Prostate gland (tissue), 2 donors: Measurements from ENCODE around the gene ERGIC3. TPM values are rescaled to one million over a fixed set of nuclear protein-coding genes. Genes with fewer than 3 reads are reported as not detected.
"Not testable (repeated sequence)": the region's sequence is repeated elsewhere in the genome, so short reads cannot be mapped to it uniquely, and the experiment has no call there.

Source experiments
- DNase-seq: peaks from one replicate; pipeline ENCODE4 v3.0.0-alpha.2; 2019; ENCODE audit warnings: low spot score
- H3K27ac ChIP-seq, 2 donors: fragments of 200-600 bp; sonication (generic); 2 replicates each; pipeline ENCODE4 v1.5.1; 2017 to 2019
- H3K27me3 ChIP-seq: fragments of 200-600 bp; sonication (generic); replicated peaks from 2 replicates; pipeline ENCODE4 v1.5.1; 2019; ENCODE audit not compliant: insufficient read depth
- H3K36me3 ChIP-seq, 2 donors: fragments of 200-600 bp; sonication (generic); 1 replicate in 1 of 2; 2 replicates in 1 of 2; pipeline versions ENCODE4 v1.5.1 to v1.8.1; 2017 to 2019
- H3K4me1 ChIP-seq: fragments of 200-600 bp; sonication (generic); replicated peaks from 2 replicates; pipeline ENCODE4 v1.5.1; 2019
- H3K4me3 ChIP-seq, 2 donors: fragments of 200-600 bp; sonication (generic); 2 replicates each; pipeline ENCODE4 v1.5.1; 2017 to 2019
- H3K9me3 ChIP-seq: fragments of 200-600 bp; sonication (generic); 2 replicates; pipeline ENCODE4 v1.5.1; 2017
- CTCF ChIP-seq, 4 experiments: fragments of 200-600 bp in 2 of 4; fragments of 450-650 bp in 2 of 4; sonication (generic) in 2 of 4; IDR thresholded peaks; 1 replicate in 3 of 4; 2 replicates in 1 of 4; pipeline ENCODE4 v1.5.1; 2016 to 2019; ENCODE audit warnings: antibody characterized with exemption in 4 of 4, mild to moderate bottlenecking in 2 of 4, moderate library complexity in 2 of 4
- POLR2A ChIP-seq: fragments of 450-650 bp; IDR thresholded peaks from one replicate; pipeline ENCODE4 v1.6.1; 2016; ENCODE audit warnings: antibody characterized with exemption, mild to moderate bottlenecking
- POLR2AphosphoS5 ChIP-seq: sonication (generic); formaldehyde crosslinking; IDR thresholded peaks from one replicate; pipeline ENCODE4 v1.6.1; 2017; ENCODE audit warnings: antibody characterized with exemption
- WGBS: methylation state at CpG from one replicate; pipeline ENCODE4 v1.1.5; 2018; 5-methylcytosine and 5-hydroxymethylcytosine counted together
- intact Hi-C: fragments of 100-400 bp; cut with DNase I; formaldehyde crosslinking; loops from one replicate; pipeline ENCODE4 v1.14.2; 2022
- total RNA-seq, 2 donors: library from RNA; depleted of rRNA; stranded (reverse); fragments of >200 nt; gene quantifications; one replicate each; pipeline ENCODE4 v1.1.0, GENCODE V29; 2016

The ERGIC3 gene
- total RNA-seq, 2 donors from 2014 or later: 277 to 282 TPM

GRCh38 chr20:35541118-35541782 is 628 bp upstream of the ERGIC3 start:
- 31% methylated on average over 13 of the region's 13 CpGs for WGBS
- TF ChIP-seq POLR2A (no peak), CTCF (IDR thresholded peaks at IDR 0.05) (no peak), POLR2AphosphoS5 (no peak)
- peak overlapping the region in 1 of 2 donors; percentile 70 for H3K27ac ChIP-seq
- no peak for DNase-seq
- H3K36me3 ChIP-seq: no peaks in the 10 kb centered on the region
- H3K4me3 ChIP-seq: peak overlapping the region; percentile 62 to 91
- H3K9me3 ChIP-seq: no peaks in the 10 kb centered on the region
- intact Hi-C loops: loop anchor here (5.0 to 10.0 kb wide), 2 partner anchors 76 to 121 kb away; partner anchors contain the start of genes CPNE1 and RBM12
- peaks cover 6% of the 10 kb centered on the region for H3K4me1 ChIP-seq
- no peaks in the 10 kb centered on the region for H3K27me3 ChIP-seq

- no peaks in the 10 kb centered on the region for H3K27me3 ChIP-seq
- no peak overlapping the region for H3K4me3 ChIP-seq
- DNase-seq: no peak
- 100% methylated on average over 1 of the region's 1 CpG for WGBS
- no peaks in the 10 kb centered on the region for H3K9me3 ChIP-seq
- no peak overlapping the region for H3K27ac ChIP-seq
- TF ChIP-seq POLR2AphosphoS5 (no peak), CTCF (IDR thresholded peaks at IDR 0.05) (no peak), POLR2A (no peak)
- H3K36me3 ChIP-seq: no peaks in the 10 kb centered on the region
- intact Hi-C loops: loop anchor here (5.0 to 10.0 kb wide), 2 partner anchors 78 to 119 kb away; partner anchors contain the start of genes CPNE1 and RBM12
- H3K4me1 ChIP-seq: peaks cover 6% of the 10 kb centered on the region
Measured at GRCh38 chr20:35542990-35543389, 1.1 kb downstream of the ERGIC3 start.

GRCh38 chr20:35544436-35544835 is 2.6 kb downstream of the ERGIC3 start:
- intact Hi-C loops: loop anchor here (5.0 to 10.0 kb wide), 2 partner anchors 80 to 118 kb away; partner anchors contain the start of genes CPNE1 and RBM12
- no peaks in the 10 kb centered on the region for H3K36me3 ChIP-seq
- 90% methylated on average over 16 of the region's 16 CpGs for WGBS
- no peaks in the 10 kb centered on the region for H3K27me3 ChIP-seq
- peaks cover 6% of the 10 kb centered on the region for H3K4me1 ChIP-seq
- H3K9me3 ChIP-seq: no peaks in the 10 kb centered on the region
- TF ChIP-seq POLR2A (no peak), CTCF (IDR thresholded peaks at IDR 0.05) (no peak)
- no peak for DNase-seq
- no peak overlapping the region for H3K27ac ChIP-seq
- no peak overlapping the region for H3K4me3 ChIP-seq

GRCh38 chr20:35544941-35545340 is 3.1 kb downstream of the ERGIC3 start:
- not testable (repeated sequence) for H3K27ac ChIP-seq, H3K4me1 ChIP-seq, DNase-seq, H3K27me3 ChIP-seq, H3K36me3 ChIP-seq, H3K4me3 ChIP-seq, H3K9me3 ChIP-seq
- 95% methylated on average over 7 of the region's 7 CpGs for WGBS
- intact Hi-C loops: loop anchor here (5.0 to 10.0 kb wide), 2 partner anchors 80 to 117 kb away; partner anchors contain the start of genes CPNE1 and RBM12

- H3K4me3 ChIP-seq: no peak overlapping the region
- intact Hi-C loops: loop anchor here (10.0 kb wide), 1 partner anchor 81 kb away; no protein-coding TSS in a partner anchor
- H3K27me3 ChIP-seq: no peaks in the 10 kb centered on the region
- 93% methylated on average over 1 of the region's 1 CpG for WGBS
- no peaks in the 10 kb centered on the region for H3K36me3 ChIP-seq
- H3K27ac ChIP-seq: no peak overlapping the region
- H3K4me1 ChIP-seq: peaks cover 6% of the 10 kb centered on the region
- DNase-seq: no peak
- H3K9me3 ChIP-seq: no peaks in the 10 kb centered on the region
- TF ChIP-seq POLR2A (no peak), CTCF (IDR thresholded peaks at IDR 0.05) (no peak), POLR2AphosphoS5 (no peak)
Measured at GRCh38 chr20:35546127-35546526, 4.2 kb downstream of the ERGIC3 start.
